Astrocyte (in vitro differentiated cells and primary cell): ENCODE measurements around the gene TLR5.

Experiments used
- CTCF ChIP-seq: IDR thresholded peaks from 2 replicates; pipeline ENCODE4 v1.5.1; 2011; ENCODE audit warnings: low read depth, mild to moderate bottlenecking, inconsistent platforms, low read length, moderate library complexity; ENCODE audit not compliant: insufficient read depth
- EZH2 ChIP-seq: IDR thresholded peaks from 2 replicates; pipeline ENCODE4 v1.6.1; 2012; ENCODE audit warnings: mild to moderate bottlenecking, low read length, inconsistent platforms; ENCODE audit not compliant: insufficient read depth

- TF ChIP-seq CTCF (no peak), EZH2 (no peak)
These were observed 47.2 kb downstream of the TLR5 start for GRCh38 chr1:223095870-223096269.
